Superior temporal gyrus (tissue), 1 donor: ENCODE data around the gene HRG.

Experiments
- DNase-seq: peaks from one replicate; pipeline ENCODE4 v3.0.0-alpha.2; 2016; ENCODE audit errors: extremely low spot score

The HRG gene

GRCh38 chr3:186638259-186638658 is 27.6 kb upstream of the HRG start:
- no peak for DNase-seq

DNA sequence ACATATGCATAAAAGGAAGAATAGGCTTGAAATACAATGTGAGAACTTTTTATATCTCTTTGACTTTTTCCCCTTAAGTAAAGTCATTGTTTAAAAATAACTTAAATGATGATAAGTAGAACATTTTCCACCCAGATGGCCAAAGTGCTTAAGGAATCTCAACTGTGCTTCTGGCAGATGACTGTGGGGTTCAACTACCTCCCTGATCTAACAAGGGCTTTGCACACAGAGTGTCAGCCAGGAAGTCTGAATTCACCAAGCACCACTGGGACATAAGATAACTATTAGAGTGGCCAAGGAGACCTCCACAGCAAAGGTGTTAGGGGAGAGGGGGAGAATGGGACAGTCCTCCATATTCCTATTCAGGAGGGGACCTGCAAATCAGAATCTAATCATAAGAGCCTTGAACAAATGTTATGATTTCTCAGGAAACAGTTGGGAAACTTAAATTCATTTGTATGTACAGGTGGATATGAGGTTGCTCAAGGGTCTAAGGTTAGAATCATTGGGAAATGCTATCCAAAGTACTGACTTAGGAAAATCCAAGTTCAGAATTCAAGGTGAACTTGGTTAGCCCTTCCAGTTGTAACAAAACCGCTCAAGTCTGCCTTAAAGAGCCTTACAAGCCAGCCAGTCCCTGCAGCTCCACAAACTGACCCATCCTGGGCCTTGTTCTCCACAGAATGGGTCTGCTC is 25.9 kb upstream of the HRG start, which contains the start of gene FETUB:
FETUB (plus strand) TSS at position 622 of the 695 bp plus-strand sequence; CDS start at position 684, 62 bp downstream.
- no peak for DNase-seq

DNA sequence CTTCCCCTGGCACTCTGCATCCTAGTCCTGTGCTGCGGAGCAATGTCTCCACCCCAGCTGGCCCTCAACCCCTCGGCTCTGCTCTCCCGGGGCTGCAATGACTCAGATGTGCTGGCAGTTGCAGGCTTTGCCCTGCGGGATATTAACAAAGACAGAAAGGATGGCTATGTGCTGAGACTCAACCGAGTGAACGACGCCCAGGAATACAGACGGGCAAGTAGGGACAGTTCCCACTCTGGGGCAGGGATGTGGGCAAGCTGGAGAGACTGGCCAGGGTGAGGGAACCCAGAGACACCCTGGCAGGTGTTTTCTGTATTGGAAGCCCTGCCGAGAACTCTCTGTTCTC is 25.4 kb upstream of the HRG start:
- DNase-seq = no peak

DNA sequence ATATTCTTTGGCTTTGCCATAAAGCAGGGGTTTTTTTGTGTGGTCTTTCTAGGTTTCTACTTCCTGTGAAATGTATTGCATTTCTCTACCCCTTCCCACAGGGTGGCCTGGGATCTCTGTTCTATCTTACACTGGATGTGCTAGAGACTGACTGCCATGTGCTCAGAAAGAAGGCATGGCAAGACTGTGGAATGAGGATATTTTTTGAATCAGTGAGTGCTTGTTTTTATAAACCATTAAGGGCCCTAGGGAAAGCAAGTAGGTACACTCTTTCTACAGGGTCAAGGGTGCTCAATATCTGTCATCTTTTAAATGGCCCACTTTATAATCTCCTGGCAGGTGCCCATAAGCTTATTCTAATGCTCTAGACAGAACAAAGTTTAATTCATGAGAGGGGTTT is 24.9 kb upstream of the HRG start:
- DNase-seq = no peak

- DNase-seq = no peak
Observed at GRCh38 chr3:186642014-186642413, 23.8 kb upstream of the HRG start.

GRCh38 chr3:186643493-186643892 is 22.3 kb upstream of the HRG start:
- no peak for DNase-seq

DNA sequence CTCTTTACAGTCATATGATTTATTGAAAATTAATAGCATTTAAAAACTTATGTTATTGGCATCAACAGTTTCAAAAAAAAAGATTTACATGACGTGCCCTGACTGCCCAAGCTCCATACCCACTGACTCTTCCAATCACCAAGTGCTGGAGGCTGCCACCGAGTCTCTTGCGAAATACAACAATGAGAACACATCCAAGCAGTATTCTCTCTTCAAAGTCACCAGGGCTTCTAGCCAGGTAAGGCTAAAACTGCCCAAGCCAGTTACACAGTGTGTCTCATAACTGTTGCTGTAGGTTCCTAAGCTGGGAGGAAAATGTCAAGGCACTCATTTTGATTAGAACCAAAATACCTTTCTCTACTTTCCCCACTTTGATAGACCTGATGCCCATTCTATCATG is 21.1 kb upstream of the HRG start:
- no peak for DNase-seq

DNA sequence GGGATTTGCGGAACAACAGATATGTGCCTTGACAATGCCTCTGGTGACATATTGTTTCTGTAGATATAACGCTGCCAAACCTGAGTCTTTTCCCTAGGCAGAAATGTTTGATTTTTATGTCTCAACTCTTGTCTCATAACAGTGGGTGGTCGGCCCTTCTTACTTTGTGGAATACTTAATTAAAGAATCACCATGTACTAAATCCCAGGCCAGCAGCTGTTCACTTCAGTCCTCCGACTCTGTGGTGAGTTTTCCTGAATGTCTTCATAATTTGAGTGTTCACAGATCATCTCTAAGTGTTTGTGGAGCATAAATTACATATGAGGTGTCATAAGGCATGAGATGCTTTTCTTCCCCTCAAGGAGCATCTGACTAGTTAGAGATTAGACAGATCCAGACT is 19.7 kb upstream of the HRG start:
- no peak for DNase-seq

GRCh38 chr3:186646841-186647240 is 19.0 kb upstream of the HRG start:
- no peak for DNase-seq

- DNase-seq = no peak
Observed at GRCh38 chr3:186648851-186649250, 17.0 kb upstream of the HRG start.

- DNase-seq = no peak
Observed at GRCh38 chr3:186651678-186652215, 14.1 kb upstream of the HRG start.

GRCh38 chr3:186653080-186653707 is 12.6 kb upstream of the HRG start:
- DNase-seq = no peak

- no peak for DNase-seq
Observed at GRCh38 chr3:186653984-186654383, 11.8 kb upstream of the HRG start.

DNA sequence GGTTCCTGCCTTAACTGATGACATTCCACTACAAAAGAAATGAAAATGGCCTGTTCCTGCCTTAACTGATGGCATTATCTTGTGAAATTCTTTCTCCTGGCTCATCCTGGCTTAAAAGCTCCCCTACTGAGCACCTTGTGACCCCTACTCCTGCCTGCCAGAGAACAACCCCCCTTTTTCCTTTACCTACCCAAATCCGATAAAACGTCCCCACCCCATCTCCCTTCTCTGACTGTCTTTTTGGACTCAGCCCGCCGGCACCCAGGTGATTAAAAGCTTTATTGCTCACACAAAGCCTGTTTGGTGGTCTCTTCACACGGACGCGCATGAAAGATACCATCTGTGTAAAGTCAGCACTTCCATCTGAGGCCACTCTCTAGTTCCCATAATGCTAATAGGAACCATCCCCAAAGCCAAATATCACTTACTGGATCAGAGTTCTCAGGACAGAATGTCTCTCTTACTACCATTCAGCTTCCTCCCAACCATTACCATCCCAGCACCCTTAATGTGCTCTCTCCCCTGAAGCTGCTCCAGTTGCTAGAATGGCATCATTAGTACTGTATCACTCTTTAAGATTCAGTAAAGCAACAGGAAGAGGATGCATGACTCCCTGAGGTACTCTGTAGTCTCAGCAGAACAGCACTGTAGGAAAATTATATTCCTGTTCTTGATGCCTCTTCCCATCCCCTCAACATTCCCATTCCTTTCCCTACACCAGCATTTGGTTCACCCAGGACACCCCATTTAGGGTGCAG is 2.3 kb upstream of the HRG start:
- no peak for DNase-seq

GRCh38 chr3:186664119-186664495 is 1.7 kb upstream of the HRG start:
- no peak for DNase-seq

DNA sequence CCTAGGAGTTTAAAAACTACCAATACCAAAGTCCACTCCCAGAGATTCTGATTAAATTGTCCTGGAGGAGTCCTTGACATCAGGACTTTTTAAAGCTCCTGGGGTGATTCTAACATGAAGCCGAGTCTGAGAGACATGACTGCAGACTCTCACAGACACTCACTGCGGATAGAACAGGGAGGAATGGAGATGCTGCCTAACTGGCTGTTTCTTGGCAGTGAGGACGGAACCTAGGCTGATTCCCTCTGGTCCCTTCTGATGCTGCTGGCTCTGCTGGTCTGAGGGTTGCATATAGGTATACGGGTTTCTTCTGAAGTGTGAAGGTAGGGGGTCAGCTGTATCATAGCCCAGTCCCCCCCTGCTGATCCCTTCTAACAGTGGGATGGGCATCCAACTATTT is 1.3 kb upstream of the HRG start:
- DNase-seq = no peak

- no peak for DNase-seq
Observed at GRCh38 chr3:186668426-186668825, 2.6 kb downstream of the HRG start.

DNA sequence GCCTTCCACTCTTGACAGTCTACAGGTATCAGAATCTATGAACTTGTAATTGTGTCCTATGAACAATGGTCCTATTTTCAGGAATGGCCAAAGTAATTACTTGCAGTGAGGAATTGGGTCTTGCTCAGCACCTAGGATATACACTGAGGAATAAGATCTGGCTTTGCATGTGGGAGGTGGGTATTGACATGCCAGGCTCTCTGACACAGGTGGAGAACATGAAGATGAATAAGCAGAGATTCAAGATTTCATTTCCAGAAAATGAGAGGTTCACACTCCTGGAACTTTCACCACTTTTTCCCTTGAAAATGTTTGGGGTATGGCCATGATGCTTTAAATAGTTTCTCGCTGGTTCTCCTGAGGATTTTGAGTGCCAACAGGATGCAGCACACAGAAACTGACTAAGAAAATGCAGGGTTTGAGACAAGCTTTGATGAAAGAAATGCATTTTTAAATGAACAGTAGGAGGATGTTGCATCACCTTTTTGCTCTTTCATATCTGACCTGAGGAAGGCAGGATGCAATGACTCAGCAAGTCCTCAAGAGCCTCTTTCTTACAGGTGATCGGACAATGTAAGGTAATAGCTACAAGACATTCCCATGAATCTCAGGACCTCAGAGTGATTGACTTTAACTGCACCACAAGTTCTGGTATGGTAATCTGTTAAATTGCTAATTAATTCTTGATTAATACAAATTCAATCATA is 3.7 kb downstream of the HRG start:
- no peak for DNase-seq

DNA sequence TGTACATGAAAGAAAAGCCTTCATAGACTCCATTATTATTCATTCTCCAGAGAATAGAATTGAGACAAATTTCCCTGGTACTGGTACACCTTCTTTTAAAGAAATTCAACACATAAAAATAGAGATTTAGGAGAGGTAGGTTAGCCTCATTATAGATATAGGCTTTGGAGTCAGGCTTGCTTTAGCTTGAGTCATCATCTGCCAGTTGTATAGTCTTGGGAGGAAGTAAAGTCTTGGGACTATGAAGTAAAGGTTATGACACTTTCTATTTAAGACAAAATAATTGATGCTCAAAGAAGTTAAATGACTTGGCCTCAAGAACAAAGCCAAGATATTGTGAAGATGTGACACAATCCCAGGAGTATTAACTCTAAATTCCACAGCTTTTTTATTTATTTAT is 4.3 kb downstream of the HRG start:
- no peak for DNase-seq

DNA sequence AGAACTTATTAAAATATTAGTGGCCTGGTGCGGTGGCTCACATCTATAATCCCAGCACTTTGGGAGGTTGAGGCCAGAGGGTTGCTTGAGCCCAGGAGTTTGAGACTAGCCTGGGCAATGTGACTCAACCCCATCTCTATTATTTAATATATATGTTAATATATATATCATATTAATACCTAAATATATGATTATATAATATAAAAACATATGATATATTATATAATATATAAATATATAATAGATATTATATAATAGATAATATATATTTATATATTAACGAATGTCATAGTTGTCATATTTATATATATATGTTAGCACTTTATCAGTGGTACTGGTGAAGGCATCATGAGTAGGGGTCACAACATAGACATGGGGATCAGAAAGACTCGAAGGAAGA is 5.2 kb downstream of the HRG start:
- no peak for DNase-seq

GRCh38 chr3:186678604-186679003 is 12.8 kb downstream of the HRG start:
- no peak for DNase-seq

DNA sequence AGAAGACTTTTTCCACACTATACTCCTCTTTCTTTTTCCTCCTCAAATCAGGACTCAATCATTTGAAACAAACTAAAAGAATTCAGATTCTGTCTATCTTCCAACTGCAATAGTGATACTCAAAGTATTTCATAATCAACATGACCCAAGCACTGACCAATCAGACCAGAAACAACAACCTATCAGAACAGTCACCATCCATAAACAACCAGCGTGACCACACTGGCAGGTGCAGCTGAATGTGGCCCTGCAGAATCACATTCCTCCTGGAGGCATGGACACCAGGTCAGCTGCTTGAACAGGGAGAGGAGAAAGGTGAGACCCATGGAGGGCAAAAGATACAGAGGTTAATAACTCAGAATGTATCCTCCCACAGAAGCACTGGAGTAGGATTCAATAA is 13.3 kb downstream of the HRG start:
- no peak for DNase-seq
